Activated CD8-positive, alpha-beta T cell treated with anti-CD3 and anti-CD28 coated beads, Interleukin-2, amount 10 ng/mL, durations not matched to agents 7 days and 5 days (primary cell): ENCODE data around the gene AK5. TPM values are rescaled to one million over a fixed set of nuclear protein-coding genes. Genes with fewer than 3 reads are reported as not detected.
"Not testable (repeated sequence)": the region's sequence is repeated elsewhere in the genome, so short reads cannot be mapped to it uniquely, and the experiment has no call there.

Experiments
- ATAC-seq: fragments of 150-1000 bp; cut with Tn5 transposase; one replicate; pipeline ENCODE4 v1.10.0; 2021; ENCODE audit warnings: moderate library complexity
- CTCF ChIA-PET: fragments of 350-600 bp; sonication (Branson Sonifier 250); formaldehyde crosslinking; loops from one replicate; lab custom pipeline; 2021; ENCODE audit warnings: antibody characterized with exemption; lab: Charles Lee
- POLR2A ChIA-PET: fragments of 350-600 bp; sonication (Branson Sonifier 250); formaldehyde crosslinking; loops from one replicate; lab custom pipeline; 2021; ENCODE audit warnings: antibody characterized with exemption; lab: Charles Lee
- DNase-seq: peaks from one replicate; pipeline ENCODE4 v3.0.0-alpha.2; 2020
- H3K27ac Mint-ChIP-seq: one replicate; pipeline ENCODE4 v1.8.0; 2021; ENCODE audit warnings: mild to moderate bottlenecking, mixed read lengths
- H3K27me3 Mint-ChIP-seq: one replicate; pipeline ENCODE4 v1.8.0; 2021; ENCODE audit warnings: low read depth, mixed read lengths
- H3K36me3 Mint-ChIP-seq: one replicate; pipeline ENCODE4 v1.8.0; 2021; ENCODE audit warnings: low read depth, mixed read lengths
- H3K4me1 Mint-ChIP-seq: one replicate; pipeline ENCODE4 v1.8.0; 2021; ENCODE audit warnings: low read depth, mixed read lengths
- H3K4me3 Mint-ChIP-seq: one replicate; pipeline ENCODE4 v1.8.0; 2021; ENCODE audit warnings: mild to moderate bottlenecking, mixed read lengths
- H3K9me3 Mint-ChIP-seq: one replicate; pipeline ENCODE4 v1.8.0; 2022; ENCODE audit warnings: mixed read lengths; ENCODE audit not compliant: insufficient read depth
- total RNA-seq, 2 experiments: library from RNA; stranded (reverse); gene quantifications; one replicate each; pipeline ENCODE4 v1.2.3, GENCODE V29; 2021

The AK5 gene
- total RNA-seq, 2 experiments from 2014 or later, result 0.73 to 1.2 TPM

- ChIA-PET POLR2A (no interaction called here), CTCF (no interaction called here)
- Mint-ChIP-seq H3K4me3 (no peak overlapping the region), H3K36me3 (no peaks in the 10 kb centered on the region), H3K9me3 (peaks cover 2% of the 10 kb centered on the region), H3K27ac (no peak overlapping the region), H3K27me3 (no peaks in the 10 kb centered on the region), H3K4me1 (no peaks in the 10 kb centered on the region)
- ATAC-seq (no peak), DNase-seq (no peak)
Measured at GRCh38 chr1:77406661-77407060, 124.8 kb downstream of the AK5 start.

DNA sequence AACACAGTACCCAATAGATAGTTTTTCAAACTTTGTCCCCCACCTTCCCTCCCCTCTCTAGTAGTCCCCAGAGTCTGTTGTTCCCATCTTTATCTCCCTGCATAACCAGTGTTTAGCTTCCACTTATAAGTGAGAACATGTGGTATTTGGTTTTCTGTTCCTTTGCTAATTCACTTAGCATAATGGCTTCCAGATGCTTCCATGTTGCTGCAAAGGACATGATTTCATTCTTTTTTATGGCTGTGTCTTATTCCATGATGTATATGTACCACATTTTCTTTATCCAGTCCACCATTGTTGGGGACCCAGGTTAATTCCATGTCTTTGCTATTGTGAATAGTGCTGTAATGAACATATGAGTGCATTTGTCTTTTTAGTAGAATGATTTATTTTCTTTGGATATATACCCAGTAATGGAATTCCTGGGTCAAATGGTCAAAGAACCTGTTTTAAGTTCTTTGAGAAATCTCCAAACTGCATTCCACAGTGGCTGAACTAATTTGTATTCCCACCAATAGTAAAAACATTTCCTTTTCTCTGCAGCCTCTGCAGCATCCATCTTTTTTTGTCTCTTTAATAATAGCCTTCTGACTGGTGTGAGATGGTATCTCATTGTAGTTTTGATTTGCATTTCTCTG, 126.0 kb downstream of the AK5 start:
- POLR2A ChIA-PET, result no interaction called here
- Mint-ChIP-seq H3K4me1 (peaks cover 4% of the 10 kb centered on the region), H3K4me3 (no peak overlapping the region), H3K27ac (no peak overlapping the region), H3K36me3 (no peaks in the 10 kb centered on the region), H3K27me3 (no peaks in the 10 kb centered on the region), H3K9me3 (peaks cover 2% of the 10 kb centered on the region)
- ATAC-seq (no peak), DNase-seq (no peak)
- CTCF ChIA-PET, result no interaction called here

DNA sequence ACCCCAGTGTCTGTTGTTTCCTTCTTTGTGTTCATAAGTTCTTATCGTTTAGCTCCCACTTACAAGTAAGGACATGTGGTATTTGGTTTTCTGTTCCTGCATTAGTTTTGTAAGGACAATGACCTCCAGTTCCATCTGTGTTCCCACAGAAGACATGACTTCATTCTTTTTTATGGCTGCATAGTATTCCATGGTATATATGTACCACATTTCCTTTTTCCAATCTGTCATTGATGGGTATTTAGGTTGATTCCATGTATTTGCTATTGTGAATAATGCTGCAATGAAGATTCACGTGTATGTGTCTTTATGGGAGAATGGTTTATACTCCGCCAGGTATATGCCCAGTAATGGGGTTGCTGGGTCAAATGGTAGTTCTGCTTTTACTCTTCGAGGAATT, 127.1 kb downstream of the AK5 start:
- ATAC-seq, H3K4me3 Mint-ChIP-seq, H3K36me3 Mint-ChIP-seq, POLR2A ChIA-PET, H3K9me3 Mint-ChIP-seq, H3K27me3 Mint-ChIP-seq, DNase-seq, H3K27ac Mint-ChIP-seq, CTCF ChIA-PET: not testable (repeated sequence)
- peaks cover 15% of the 10 kb centered on the region for H3K4me1 Mint-ChIP-seq

GRCh38 chr1:77412069-77412819, 130.4 kb downstream of the AK5 start:
- H3K36me3 Mint-ChIP-seq, result no peaks in the 10 kb centered on the region
- ChIA-PET POLR2A (no interaction called here), CTCF (interaction anchor here (1.0 kb wide), 1 partner anchor 124 kb away, joined by 4 read pairs; no protein-coding TSS in a partner anchor)
- H3K27ac Mint-ChIP-seq, result no peak overlapping the region
- DNase-seq (no peak), ATAC-seq (no peak)
- H3K9me3 Mint-ChIP-seq, result peaks cover 1% of the 10 kb centered on the region
- H3K4me1 Mint-ChIP-seq, result peaks cover 16% of the 10 kb centered on the region
- no peaks in the 10 kb centered on the region for H3K27me3 Mint-ChIP-seq
- H3K4me3 Mint-ChIP-seq, result no peak overlapping the region

GRCh38 chr1:77412820-77413530, 131.2 kb downstream of the AK5 start:
- Mint-ChIP-seq H3K9me3 (no peaks in the 10 kb centered on the region), H3K27me3 (no peaks in the 10 kb centered on the region), H3K4me3 (no peak overlapping the region), H3K36me3 (no peaks in the 10 kb centered on the region), H3K27ac (no peak overlapping the region), H3K4me1 (peaks cover 16% of the 10 kb centered on the region)
- DNase-seq (no peak), ATAC-seq (no peak)
- CTCF ChIA-PET, result interaction anchor here (1.0 kb wide), 1 partner anchor 123 kb away, joined by 4 read pairs; no protein-coding TSS in a partner anchor
- POLR2A ChIA-PET, result no interaction called here

DNA sequence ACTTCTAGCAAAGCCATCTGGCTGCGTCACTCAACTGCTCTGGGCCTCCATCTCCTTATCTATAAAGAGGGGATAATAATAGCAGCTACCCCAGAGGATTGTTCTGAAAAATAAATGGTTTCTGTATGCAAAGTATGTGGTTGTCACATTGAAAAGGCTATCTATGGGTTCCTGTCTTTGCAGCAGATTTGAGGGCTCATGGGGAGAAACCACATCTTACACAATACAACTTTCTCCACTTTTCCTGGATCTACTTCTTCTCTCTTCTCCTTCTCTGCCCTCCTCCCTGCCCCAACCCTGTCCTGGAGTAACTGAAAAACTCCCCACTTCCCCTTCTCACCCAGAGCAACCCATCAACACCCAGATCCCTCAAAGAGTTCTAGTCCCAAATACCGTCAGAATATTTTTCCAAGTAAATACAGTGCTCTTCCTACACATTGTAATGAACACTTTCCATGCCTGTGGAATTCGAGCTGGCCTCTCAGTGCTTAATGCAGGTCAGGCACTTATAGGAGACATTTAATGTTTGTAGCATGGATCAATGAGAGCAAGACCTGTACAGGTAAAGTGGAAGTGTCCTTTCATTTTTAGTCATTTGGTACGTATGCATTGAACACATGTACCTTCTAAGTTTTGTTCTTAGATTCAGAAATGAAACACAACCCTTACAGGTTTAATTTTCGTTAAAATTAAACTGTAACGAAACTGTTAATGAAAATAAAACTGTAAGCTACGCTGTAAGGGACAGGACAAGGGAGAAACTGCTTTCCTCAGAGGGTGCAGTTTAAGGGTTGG, 131.9 kb downstream of the AK5 start:
- Mint-ChIP-seq H3K4me1 (peaks cover 16% of the 10 kb centered on the region), H3K27ac (peak overlapping the region; percentile 41), H3K36me3 (no peaks in the 10 kb centered on the region), H3K27me3 (no peaks in the 10 kb centered on the region), H3K9me3 (no peaks in the 10 kb centered on the region), H3K4me3 (no peak overlapping the region)
- no peak for ATAC-seq
- DNase-seq, result no peak
- ChIA-PET CTCF (interaction anchor here (1.0 kb wide), 1 partner anchor 122 kb away, joined by 4 read pairs; no protein-coding TSS in a partner anchor), POLR2A (no interaction called here)

DNA sequence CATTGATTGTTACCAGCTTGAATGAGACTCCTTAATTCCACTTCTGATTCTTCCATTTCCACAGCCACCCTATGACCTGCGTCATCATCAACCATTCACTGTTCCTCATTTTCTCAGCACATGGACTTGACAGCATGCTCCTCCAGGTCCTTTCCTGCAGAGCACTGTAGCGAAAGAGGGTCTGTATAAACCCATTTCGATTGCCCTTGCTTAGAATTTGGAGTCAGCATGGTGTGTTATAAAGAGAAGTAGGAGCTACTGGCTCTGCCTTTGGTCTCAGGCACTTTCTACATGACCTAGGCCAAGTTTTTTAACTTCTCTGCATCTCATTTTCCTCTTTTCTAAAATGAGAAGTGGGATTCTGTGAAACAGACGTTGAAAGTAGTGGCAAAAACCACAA, 133.8 kb downstream of the AK5 start:
- DNase-seq, result no peak
- H3K27me3 Mint-ChIP-seq, result no peaks in the 10 kb centered on the region
- no peak overlapping the region for H3K27ac Mint-ChIP-seq
- CTCF ChIA-PET, result interaction anchor here (0.6 kb wide), 1 partner anchor 92 kb away, joined by 3 read pairs; no protein-coding TSS in a partner anchor
- H3K4me3 Mint-ChIP-seq, result no peak overlapping the region
- H3K9me3 Mint-ChIP-seq, result no peaks in the 10 kb centered on the region
- POLR2A ChIA-PET, result no interaction called here
- H3K4me1 Mint-ChIP-seq, result peaks cover 17% of the 10 kb centered on the region
- ATAC-seq, result no peak
- no peaks in the 10 kb centered on the region for H3K36me3 Mint-ChIP-seq

DNA sequence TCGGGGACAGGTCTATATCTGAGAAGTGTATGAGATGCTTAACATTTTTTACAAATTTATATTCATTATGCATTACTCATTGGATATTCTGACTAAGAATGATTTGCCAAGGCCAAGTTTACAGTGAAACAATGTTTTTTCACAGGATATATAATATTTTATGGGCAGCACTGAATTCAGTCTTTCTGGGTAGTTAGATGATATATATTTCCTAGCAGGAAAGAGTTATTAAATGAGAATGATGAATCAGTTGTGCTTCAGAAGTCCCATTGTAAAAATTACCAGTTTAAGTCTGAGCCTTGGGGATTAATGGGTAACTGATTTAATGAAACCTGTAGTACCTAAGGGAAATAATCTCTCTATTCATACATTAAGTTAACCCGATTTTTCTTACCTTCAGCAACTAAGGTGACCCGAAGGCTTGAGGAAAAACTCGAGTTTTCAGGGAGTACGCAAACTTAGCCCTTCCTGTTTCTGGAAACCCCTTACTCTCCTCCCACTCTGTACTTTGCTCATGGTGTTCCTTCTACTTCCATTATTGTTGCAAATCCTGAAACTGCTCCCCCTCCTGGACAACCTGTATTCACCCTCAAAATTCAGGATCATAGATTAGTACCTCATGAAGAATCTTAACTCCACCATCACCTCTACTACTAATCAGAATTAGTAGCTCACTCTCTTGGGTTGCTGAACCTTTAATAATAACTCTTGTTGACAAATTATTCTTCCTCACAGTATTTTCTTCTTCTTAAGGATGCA, 135.1 kb downstream of the AK5 start:
- ChIA-PET POLR2A (no interaction called here), CTCF (no interaction called here)
- Mint-ChIP-seq H3K9me3 (no peaks in the 10 kb centered on the region), H3K4me1 (peaks cover 28% of the 10 kb centered on the region), H3K4me3 (no peak overlapping the region), H3K36me3 (no peaks in the 10 kb centered on the region), H3K27ac (no peak overlapping the region), H3K27me3 (no peaks in the 10 kb centered on the region)
- DNase-seq, result no peak
- ATAC-seq, result no peak

DNA sequence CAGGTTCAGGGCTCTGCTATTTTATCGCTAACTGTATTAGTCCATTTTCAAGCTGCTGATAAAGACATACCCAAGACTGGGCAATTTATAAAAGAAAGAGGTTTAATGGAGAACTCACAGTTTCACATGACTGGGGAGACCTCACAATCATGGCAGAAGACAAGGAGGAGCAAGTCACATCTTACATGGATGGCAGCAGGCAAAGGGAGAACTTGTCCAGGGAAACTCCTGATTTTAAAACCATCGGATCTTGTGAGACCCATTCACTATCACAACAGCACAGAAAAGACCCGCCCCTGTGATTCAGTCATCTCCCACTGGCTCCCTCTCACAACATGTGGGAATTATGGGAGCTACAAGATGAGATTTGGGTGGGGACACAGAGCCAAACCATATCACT, 136.2 kb downstream of the AK5 start:
- H3K27me3 Mint-ChIP-seq, DNase-seq, CTCF ChIA-PET, POLR2A ChIA-PET, H3K27ac Mint-ChIP-seq, H3K9me3 Mint-ChIP-seq, H3K4me3 Mint-ChIP-seq, ATAC-seq, H3K36me3 Mint-ChIP-seq: not testable (repeated sequence)
- H3K4me1 Mint-ChIP-seq, result peaks cover 30% of the 10 kb centered on the region

DNA sequence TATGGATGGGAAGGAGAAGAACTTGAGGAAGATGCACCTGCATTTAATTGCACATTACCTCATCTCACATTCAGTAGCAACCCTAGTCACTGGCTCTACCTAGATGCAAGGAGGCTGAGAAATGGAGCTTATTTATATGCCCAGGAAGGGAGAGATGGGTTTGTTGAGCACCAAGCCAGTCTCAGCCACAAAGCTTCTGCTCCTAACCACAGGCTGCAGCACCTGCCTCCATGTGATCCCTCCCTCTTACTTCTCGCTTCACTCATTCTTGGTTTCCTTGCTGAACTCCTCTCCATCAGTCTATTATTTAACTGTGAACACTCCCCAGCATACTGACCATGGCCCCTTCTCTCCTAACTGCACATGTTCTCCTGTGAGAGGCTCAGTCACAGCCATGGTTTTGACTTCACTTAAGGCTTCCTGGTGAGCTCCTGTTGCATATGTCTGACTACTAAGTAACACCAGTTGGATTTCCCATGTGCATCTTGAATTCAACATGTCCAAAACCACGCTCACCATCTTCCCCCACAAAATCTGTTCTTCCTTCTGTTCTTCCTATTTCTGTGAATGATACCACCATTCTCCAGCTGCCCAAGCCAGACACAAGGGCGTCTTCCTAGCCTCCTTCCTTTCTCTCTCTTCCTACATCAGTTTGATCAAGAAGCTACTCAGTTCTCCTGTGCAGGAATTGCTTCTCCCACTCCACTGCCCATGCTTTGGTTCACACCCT, 139.8 kb downstream of the AK5 start:
- no peak overlapping the region for H3K4me3 Mint-ChIP-seq
- ATAC-seq (peak; percentile 79), DNase-seq (peak; percentile 52)
- peaks cover 6% of the 10 kb centered on the region for H3K9me3 Mint-ChIP-seq
- H3K36me3 Mint-ChIP-seq, result no peaks in the 10 kb centered on the region
- H3K4me1 Mint-ChIP-seq, result peaks cover 20% of the 10 kb centered on the region
- ChIA-PET CTCF (interaction anchor here (1.4 kb wide), 1 partner anchor 112 kb away, joined by 4 read pairs; no protein-coding TSS in a partner anchor), POLR2A (no interaction called here)
- no peaks in the 10 kb centered on the region for H3K27me3 Mint-ChIP-seq
- peak overlapping the region; percentile 8 for H3K27ac Mint-ChIP-seq
